Caco-2 (cell line): ENCODE measurements around the gene NOTO. TPM values are rescaled to one million over a fixed set of nuclear protein-coding genes. Genes with fewer than 3 reads are reported as not detected.

ENCODE experiments used
- BruUV-seq: library from RNA; stranded (reverse); fragments of 400-500 nt; replicated peaks from 2 replicates; lab custom pipeline; 2021; lab: Mats Ljungman, UMichigan
- CTCF ChIA-PET: fragments of 300-600 bp; sonication (Branson Sonifier 250); formaldehyde crosslinking; loops from one replicate; lab custom pipeline; 2022; ENCODE audit warnings: antibody characterized with exemption; lab: Charles Lee
- POLR2A ChIA-PET: fragments of 300-600 bp; sonication (Branson Sonifier 250); formaldehyde crosslinking; loops from one replicate; lab custom pipeline; 2022; ENCODE audit warnings: antibody characterized with exemption; lab: Charles Lee
- DNase-seq, 2 experiments: peaks; one replicate each; pipeline versions ENCODE4 v3.0.0 to v3.0.0-alpha.2; 2020 to 2022
- H3K27me3 ChIP-seq: replicated peaks from 2 replicates; pipeline ENCODE4 v1.6.0; 2011; ENCODE audit warnings: low read length; ENCODE audit not compliant: control insufficient read depth, insufficient read depth
- H3K36me3 ChIP-seq: 2 replicates; pipeline ENCODE4 v1.5.1; 2011; ENCODE audit warnings: low read length; ENCODE audit not compliant: control insufficient read depth, insufficient read depth
- H3K4me1 ChIP-seq: fragments of 250-450 bp; sonication (Bioruptor Pico); 2 replicates; pipeline ENCODE4 v1.5.1; 2020; ENCODE audit warnings: mild to moderate bottlenecking
- H3K4me3 ChIP-seq: 2 replicates; pipeline ENCODE4 v1.5.1; 2011; ENCODE audit warnings: low read depth, mild to moderate bottlenecking, control low read depth, low read length
- H3K9me3 ChIP-seq: fragments of 250-450 bp; sonication (Bioruptor Pico); 2 replicates; pipeline ENCODE4 v1.5.1; 2020; ENCODE audit warnings: mild to moderate bottlenecking, moderate library complexity
- H3K27ac Mint-ChIP-seq: one replicate; pipeline ENCODE4 v1.8.0; 2022; ENCODE audit warnings: mixed read lengths; ENCODE audit not compliant: unreplicated experiment
- H3K27me3 Mint-ChIP-seq: one replicate; pipeline ENCODE4 v1.8.0; 2022; ENCODE audit warnings: mixed read lengths; ENCODE audit not compliant: insufficient read depth, unreplicated experiment
- H3K36me3 Mint-ChIP-seq: one replicate; pipeline ENCODE4 v1.8.0; 2022; ENCODE audit warnings: mild to moderate bottlenecking, mixed read lengths; ENCODE audit not compliant: insufficient read depth, unreplicated experiment
- H3K4me1 Mint-ChIP-seq: one replicate; pipeline ENCODE4 v1.8.0; 2022; ENCODE audit warnings: low read depth, mixed read lengths; ENCODE audit not compliant: unreplicated experiment
- H3K4me3 Mint-ChIP-seq: one replicate; pipeline ENCODE4 v1.8.0; 2022; ENCODE audit warnings: mild to moderate bottlenecking, moderate library complexity, mixed read lengths; ENCODE audit not compliant: unreplicated experiment
- H3K9me3 Mint-ChIP-seq: one replicate; pipeline ENCODE4 v1.8.0; 2022; ENCODE audit warnings: mixed read lengths; ENCODE audit not compliant: unreplicated experiment
- CTCF ChIP-seq, 2 experiments: fragments of 200-600 bp in 1 of 2; IDR thresholded peaks; 1 replicate in 1 of 2; 2 replicates in 1 of 2; pipeline versions ENCODE4 v1.5.1 to v1.8.0; 2011 to 2022; ENCODE audit warnings: antibody characterized with exemption in 1 of 2, control low read depth in 1 of 2, inconsistent platforms in 1 of 2, low read depth in 1 of 2, low read length in 1 of 2, mild to moderate bottlenecking in 1 of 2, moderate library complexity in 1 of 2; ENCODE audit not compliant: insufficient read depth in 1 of 2, severe bottlenecking in 1 of 2, unreplicated experiment in 1 of 2
- intact Hi-C: fragments of 100-400 bp; cut with micrococcal nuclease; formaldehyde crosslinking; loops from one replicate; pipeline ENCODE4 v1.10.0; 2022; ENCODE audit not compliant: unreplicated experiment
- total RNA-seq: library from RNA; stranded (reverse); gene quantifications from 2 replicates; pipeline ENCODE4 v1.2.3, GENCODE V29; 2022

NOTO gene
- total RNA-seq, 1 experiment from 2014 or later = not detected

GRCh38 chr2:73258186-73258912 lies 56.0 kb downstream of the NOTO start:
- no peaks in the 10 kb centered on the region for H3K4me1 Mint-ChIP-seq
- intact Hi-C loops = no loop called here
- no peak overlapping the region for H3K27ac Mint-ChIP-seq
- H3K27me3 Mint-ChIP-seq = no peaks in the 10 kb centered on the region
- Histone ChIP-seq H3K4me3 (no peak overlapping the region), H3K27me3 (no peaks in the 10 kb centered on the region), H3K36me3 (no peaks in the 10 kb centered on the region; the same call in 1 of the 2 replicates), H3K9me3 (no peaks in the 10 kb centered on the region), H3K4me1 (no peaks in the 10 kb centered on the region)
- peaks cover 49% of the 10 kb centered on the region for H3K36me3 Mint-ChIP-seq
- DNase-seq = no peak
- no peaks in the 10 kb centered on the region for H3K9me3 Mint-ChIP-seq
- no TSS peak for BruUV-seq
- H3K4me3 Mint-ChIP-seq = no peak overlapping the region
- POLR2A ChIA-PET = no interaction called here
- CTCF ChIA-PET = no interaction called here
- TF ChIP-seq CTCF (IDR thresholded peaks at IDR 0.05; ENCODE audit: insufficient read depth in 1 of 2, low read depth in 1 of 2, low read length in 1 of 2, severe bottlenecking in 1 of 2, unreplicated experiment in 1 of 2) = no peak

- Histone ChIP-seq H3K4me1 (no peaks in the 10 kb centered on the region), H3K4me3 (no peak overlapping the region), H3K36me3 (no peaks in the 10 kb centered on the region; the same call in 1 of the 2 replicates), H3K27me3 (no peaks in the 10 kb centered on the region), H3K9me3 (no peaks in the 10 kb centered on the region)
- H3K36me3 Mint-ChIP-seq = peaks cover 44% of the 10 kb centered on the region
- no peaks in the 10 kb centered on the region for H3K4me1 Mint-ChIP-seq
- H3K9me3 Mint-ChIP-seq = no peaks in the 10 kb centered on the region
- no peak for DNase-seq
- H3K27ac Mint-ChIP-seq = no peak overlapping the region
- no TSS peak for BruUV-seq
- TF ChIP-seq CTCF (IDR thresholded peaks at IDR 0.05; ENCODE audit: insufficient read depth in 1 of 2, low read depth in 1 of 2, low read length in 1 of 2, severe bottlenecking in 1 of 2, unreplicated experiment in 1 of 2) = no peak
- intact Hi-C loops = no loop called here
- H3K27me3 Mint-ChIP-seq = no peaks in the 10 kb centered on the region
- no peak overlapping the region for H3K4me3 Mint-ChIP-seq
- POLR2A ChIA-PET = no interaction called here
- CTCF ChIA-PET = no interaction called here
Observed at GRCh38 chr2:73258913-73259215, 56.5 kb downstream of the NOTO start.

- no peak for DNase-seq
- Mint-ChIP-seq H3K27me3 (no peaks in the 10 kb centered on the region), H3K27ac (no peak overlapping the region), H3K36me3 (peaks cover 40% of the 10 kb centered on the region), H3K9me3 (no peaks in the 10 kb centered on the region), H3K4me1 (no peaks in the 10 kb centered on the region), H3K4me3 (no peak overlapping the region)
- Histone ChIP-seq H3K9me3 (no peaks in the 10 kb centered on the region), H3K36me3 (no peaks in the 10 kb centered on the region; the same call in 1 of the 2 replicates), H3K4me3 (no peak overlapping the region), H3K4me1 (no peaks in the 10 kb centered on the region), H3K27me3 (no peaks in the 10 kb centered on the region)
- ChIA-PET CTCF (no interaction called here), POLR2A (no interaction called here)
- intact Hi-C loops = no loop called here
- no TSS peak for BruUV-seq
- no peak for TF ChIP-seq CTCF (IDR thresholded peaks at IDR 0.05; ENCODE audit: insufficient read depth in 1 of 2, low read depth in 1 of 2, low read length in 1 of 2, severe bottlenecking in 1 of 2, unreplicated experiment in 1 of 2)
Observed at GRCh38 chr2:73259276-73259675, 56.9 kb downstream of the NOTO start.
